ENCODE results near the gene XYLT1.
A peak's percentile ranks its signal among the peaks of the same experiment; 100 is the strongest.
"Not testable (repeated sequence)": the region's sequence is repeated elsewhere in the genome, so short reads cannot be mapped to it uniquely, and the experiment has no call there.

The XYLT1 gene

GRCh38 chr16:17423221-17423620, 47.5 kb downstream of the XYLT1 start:
- no peak for DNase-seq

- no peak for DNase-seq
Observed at GRCh38 chr16:17420816-17421215, 49.9 kb downstream of the XYLT1 start.

GRCh38 chr16:17419266-17419665, 51.5 kb downstream of the XYLT1 start:
- DNase-seq: no peak

GRCh38 chr16:17417740-17418139, 53.0 kb downstream of the XYLT1 start:
- no peak for DNase-seq

GRCh38 chr16:17416461-17417311, 54.1 kb downstream of the XYLT1 start:
- no peak for DNase-seq

- DNase-seq: no peak
Observed at GRCh38 chr16:17414916-17415315, 55.8 kb downstream of the XYLT1 start.

GRCh38 chr16:17414421-17414820, 56.3 kb downstream of the XYLT1 start:
- no peak for DNase-seq

GRCh38 chr16:17413508-17413907, 57.3 kb downstream of the XYLT1 start:
- no peak for DNase-seq

- DNase-seq: no peak
Observed at GRCh38 chr16:17412791-17413190, 58.0 kb downstream of the XYLT1 start.

- DNase-seq: no peak
Observed at GRCh38 chr16:17412221-17412620, 58.5 kb downstream of the XYLT1 start.

GRCh38 chr16:17411263-17411662, 59.5 kb downstream of the XYLT1 start:
- DNase-seq: no peak

- DNase-seq: not testable (repeated sequence)
Observed at GRCh38 chr16:17410316-17410715, 60.4 kb downstream of the XYLT1 start.

- DNase-seq: no peak
Observed at GRCh38 chr16:17409894-17410293, 60.9 kb downstream of the XYLT1 start.

- DNase-seq: no peak
Observed at GRCh38 chr16:17408955-17409441, 61.8 kb downstream of the XYLT1 start.

- DNase-seq: no peak
Observed at GRCh38 chr16:17408296-17408695, 62.5 kb downstream of the XYLT1 start.

GRCh38 chr16:17407321-17407720, 63.4 kb downstream of the XYLT1 start:
- DNase-seq: no peak

GRCh38 chr16:17404941-17405689, 65.6 kb downstream of the XYLT1 start:
- DNase-seq: no peak

GRCh38 chr16:17403859-17404545, 66.8 kb downstream of the XYLT1 start:
- DNase-seq: no peak

GRCh38 chr16:17403156-17403809, 67.5 kb downstream of the XYLT1 start:
- DNase-seq: no peak

- peak; percentile 88 to 91 for DNase-seq
Observed at GRCh38 chr16:17397499-17397891, 73.3 kb downstream of the XYLT1 start.

GRCh38 chr16:17396762-17397498, 73.8 kb downstream of the XYLT1 start:
- DNase-seq: peak; percentile 47 to 68

- no peak for DNase-seq
Observed at GRCh38 chr16:17395849-17396480, 74.8 kb downstream of the XYLT1 start.
